GM12878 (cell line): ENCODE results near the gene RAC3.

ENCODE experiments used
- CBX3 ChIP-seq: fragments of 200-600 bp; sonication (generic); IDR thresholded peaks from 2 replicates; pipeline ENCODE4 v1.6.1; 2016; ENCODE audit warnings: low read depth, borderline replicate concordance
- EP300 ChIP-seq, 2 experiments: fragments of 150-350 bp in 1 of 2; IDR thresholded peaks; 2 replicates each; pipeline ENCODE4 v1.6.1; 2011 to 2012; ENCODE audit warnings: low read depth in 2 of 2, low read length in 2 of 2, borderline replicate concordance in 1 of 2, improper control_type of control experiment in 1 of 2, inconsistent platforms in 1 of 2; ENCODE audit not compliant: control insufficient read depth in 1 of 2
- FOS ChIP-seq: IDR thresholded peaks from 3 replicates; pipeline ENCODE4 v1.6.1; 2011; ENCODE audit warnings: borderline replicate concordance; ENCODE audit not compliant: insufficient read length; ENCODE audit errors: extremely low read depth
- FOXM1 ChIP-seq: IDR thresholded peaks from 2 replicates; pipeline ENCODE4 v1.6.1; 2012; ENCODE audit warnings: low read depth, mild to moderate bottlenecking, inconsistent platforms, low read length, moderate library complexity
- NFYB ChIP-seq: IDR thresholded peaks from 2 replicates; pipeline ENCODE4 v1.6.1; 2011; ENCODE audit warnings: low read depth, mild to moderate bottlenecking, low read length, improper control_type of control experiment, moderate library complexity; ENCODE audit not compliant: insufficient read depth
- POLR2A ChIP-seq: IDR thresholded peaks from 2 replicates; pipeline ENCODE4 v1.6.1; 2011; ENCODE audit warnings: low read depth, mild to moderate bottlenecking, low read length
- RELA ChIP-seq: fragments of 450-650 bp; IDR thresholded peaks from 2 replicates; pipeline ENCODE4 v1.8.0; 2014; ENCODE audit warnings: borderline replicate concordance; ENCODE audit not compliant: partially characterized antibody
- SMC3 ChIP-seq: IDR thresholded peaks from 2 replicates; pipeline ENCODE4 v1.6.1; 2011; ENCODE audit warnings: low read length, improper control_type of control experiment, borderline replicate concordance
- SP1 ChIP-seq: IDR thresholded peaks from one replicate; pipeline ENCODE4 v1.6.1; 2011; ENCODE audit warnings: low read depth, low read length
- YY1 ChIP-seq: IDR thresholded peaks from 2 replicates; pipeline ENCODE4 v1.6.1; 2011; ENCODE audit warnings: low read depth, mild to moderate bottlenecking, low read length
- TF ChIP-seq, protein P1 (sequence below): IDR thresholded peaks from 2 replicates; pipeline ENCODE4 v1.6.1; 2011; ENCODE audit warnings: low read depth, mild to moderate bottlenecking, low read length, moderate library complexity, borderline replicate concordance; ENCODE audit errors: extremely low read depth
- TF ChIP-seq, protein P2 (sequence below), 3 experiments: IDR thresholded peaks in 2 of 3; conservative IDR thresholded peaks in 1 of 3; 2 replicates each; pipeline ENCODE4 v1.5.1; 2011; ENCODE audit warnings: low read depth in 3 of 3, low read length in 3 of 3, mild to moderate bottlenecking in 3 of 3, control low read depth in 2 of 3, moderate library complexity in 2 of 3, inconsistent platforms in 1 of 3, mixed read lengths in 1 of 3; ENCODE audit not compliant: control insufficient read depth in 2 of 3, insufficient read depth in 1 of 3; ENCODE audit errors: extremely low read depth in 1 of 3

DNA sequence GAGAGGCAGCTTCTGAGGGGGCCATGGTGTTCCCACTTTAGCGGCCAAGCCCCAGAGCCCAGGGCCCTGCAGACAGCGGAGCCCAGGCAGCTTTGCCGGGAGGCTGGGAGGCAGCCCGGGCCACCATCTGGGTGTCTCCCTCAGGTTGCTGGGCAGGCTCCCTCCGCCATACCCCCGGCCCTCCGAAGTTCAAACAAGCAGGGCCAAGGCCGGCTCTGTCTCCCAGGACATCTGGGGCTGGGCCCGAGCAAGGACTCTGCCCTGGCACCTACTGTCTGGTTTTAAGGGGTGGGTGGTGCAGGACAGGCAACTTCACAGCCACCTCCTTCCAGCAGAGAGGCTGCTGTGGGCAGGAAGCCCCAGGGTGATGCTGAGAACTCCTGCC is 31.5 kb downstream of the RAC3 start:
- TF ChIP-seq, protein P1, sequence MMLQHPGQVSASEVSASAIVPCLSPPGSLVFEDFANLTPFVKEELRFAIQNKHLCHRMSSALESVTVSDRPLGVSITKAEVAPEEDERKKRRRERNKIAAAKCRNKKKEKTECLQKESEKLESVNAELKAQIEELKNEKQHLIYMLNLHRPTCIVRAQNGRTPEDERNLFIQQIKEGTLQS = no peak
- TF ChIP-seq SP1 (no peak), POLR2A (no peak), YY1 (no peak), EP300 (IDR thresholded peaks at IDR 0.05; ENCODE audit: borderline replicate concordance in 1 of 2, control insufficient read depth in 1 of 2, low read depth in 2 of 2, low read length in 2 of 2) (no peak), FOXM1 (no peak), FOS (no peak), NFYB (no peak), CBX3 (no peak), RELA (no peak), SMC3 (no peak)
- TF ChIP-seq, protein P2, sequence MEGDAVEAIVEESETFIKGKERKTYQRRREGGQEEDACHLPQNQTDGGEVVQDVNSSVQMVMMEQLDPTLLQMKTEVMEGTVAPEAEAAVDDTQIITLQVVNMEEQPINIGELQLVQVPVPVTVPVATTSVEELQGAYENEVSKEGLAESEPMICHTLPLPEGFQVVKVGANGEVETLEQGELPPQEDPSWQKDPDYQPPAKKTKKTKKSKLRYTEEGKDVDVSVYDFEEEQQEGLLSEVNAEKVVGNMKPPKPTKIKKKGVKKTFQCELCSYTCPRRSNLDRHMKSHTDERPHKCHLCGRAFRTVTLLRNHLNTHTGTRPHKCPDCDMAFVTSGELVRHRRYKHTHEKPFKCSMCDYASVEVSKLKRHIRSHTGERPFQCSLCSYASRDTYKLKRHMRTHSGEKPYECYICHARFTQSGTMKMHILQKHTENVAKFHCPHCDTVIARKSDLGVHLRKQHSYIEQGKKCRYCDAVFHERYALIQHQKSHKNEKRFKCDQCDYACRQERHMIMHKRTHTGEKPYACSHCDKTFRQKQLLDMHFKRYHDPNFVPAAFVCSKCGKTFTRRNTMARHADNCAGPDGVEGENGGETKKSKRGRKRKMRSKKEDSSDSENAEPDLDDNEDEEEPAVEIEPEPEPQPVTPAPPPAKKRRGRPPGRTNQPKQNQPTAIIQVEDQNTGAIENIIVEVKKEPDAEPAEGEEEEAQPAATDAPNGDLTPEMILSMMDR (IDR thresholded peaks at IDR 0.05 in 2 of 3, conservative IDR thresholded peaks at IDR 0.05 in 1 of 3; ENCODE audit: control insufficient read depth in 2 of 3, extremely low read depth in 1 of 3, insufficient read depth in 1 of 3, low read depth in 3 of 3, low read length in 3 of 3) = no peak
